HG02852 (cell line): ENCODE results near the gene LRRIQ4.

Experiments used
- ATAC-seq: cut with Tn5 transposase; IDR thresholded peaks from one replicate; pipeline ENCODE4 v1.9.1; 2021; ENCODE audit warnings: mild to moderate bottlenecking, moderate library complexity; ENCODE audit not compliant: unreplicated experiment

The LRRIQ4 gene

DNA sequence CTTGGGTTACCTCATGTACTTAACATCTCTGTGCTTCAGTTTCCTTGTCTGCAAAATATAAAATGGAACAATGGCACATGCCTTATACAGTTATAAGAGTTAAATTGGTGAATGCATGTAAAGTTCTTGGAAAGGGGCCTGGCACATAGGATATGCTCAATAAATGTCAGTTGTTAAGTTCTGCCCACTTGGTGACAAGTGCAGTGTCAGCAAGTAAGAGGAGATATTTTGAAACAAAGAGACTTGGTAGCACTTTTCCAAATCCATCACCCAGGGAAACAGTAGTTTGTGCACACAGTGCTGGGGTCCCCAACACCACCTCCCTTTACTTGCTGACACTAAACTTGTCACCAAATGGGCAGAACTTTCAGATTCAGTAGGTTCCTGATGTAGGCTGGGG, 37.9 kb downstream of the LRRIQ4 start:
- ATAC-seq = no peak

DNA sequence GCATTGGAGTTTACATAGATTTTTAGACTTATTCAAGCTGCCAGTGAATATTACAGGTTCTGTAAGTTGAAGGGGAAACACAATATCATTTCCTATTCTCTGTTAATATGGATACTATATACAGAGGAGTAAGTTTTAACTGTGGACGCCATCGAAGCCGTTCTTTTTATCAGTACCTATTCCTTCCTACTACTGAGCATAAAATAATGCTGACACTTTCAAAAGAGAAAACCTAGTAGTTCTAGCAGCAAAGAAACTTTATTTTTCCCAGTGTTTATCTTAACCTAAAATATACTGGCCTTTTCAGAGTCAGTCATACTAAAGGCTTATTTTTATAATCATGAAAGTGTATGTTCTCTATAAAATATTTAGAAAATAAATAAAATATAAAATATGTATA, 42.8 kb downstream of the LRRIQ4 start:
- ATAC-seq = no peak

DNA sequence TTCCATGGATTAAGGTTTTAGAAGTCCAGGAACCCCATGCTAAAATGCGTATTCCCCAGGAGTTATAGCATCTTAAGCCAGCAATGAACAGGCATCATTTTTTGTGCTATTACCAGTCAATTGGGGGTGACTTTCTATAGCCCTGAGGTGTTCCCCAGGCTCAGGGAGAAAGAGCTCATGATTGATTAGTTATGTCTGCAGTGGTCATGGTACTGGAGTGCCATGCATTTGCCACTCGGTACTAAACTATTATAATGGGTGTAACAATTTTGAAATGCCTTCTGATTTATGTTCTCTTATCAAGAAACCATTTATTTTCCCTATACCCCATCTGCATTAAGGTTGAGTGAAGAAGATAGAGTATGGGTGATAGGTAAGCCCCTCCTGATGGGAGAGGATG, 45.1 kb downstream of the LRRIQ4 start:
- ATAC-seq = no peak

DNA sequence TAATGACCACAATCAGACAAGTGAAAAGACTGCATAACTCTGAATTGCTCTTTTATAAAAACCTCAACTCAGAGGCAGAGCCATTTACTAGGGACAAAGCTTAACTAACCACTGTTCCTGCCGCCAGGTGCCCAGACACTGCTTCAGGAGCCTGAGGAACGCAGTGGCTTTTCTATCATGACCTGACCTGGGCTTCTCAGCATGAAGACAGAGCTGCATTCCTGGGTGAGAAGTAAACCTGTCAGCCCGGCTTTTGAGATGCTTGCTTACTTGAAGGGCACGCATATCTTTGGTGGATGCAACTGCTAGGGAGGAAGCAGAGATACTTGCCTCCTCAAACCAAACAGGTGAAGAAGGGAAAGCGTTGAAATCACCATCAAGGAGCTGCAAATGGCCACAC, 49.2 kb downstream of the LRRIQ4 start:
- no peak for ATAC-seq

DNA sequence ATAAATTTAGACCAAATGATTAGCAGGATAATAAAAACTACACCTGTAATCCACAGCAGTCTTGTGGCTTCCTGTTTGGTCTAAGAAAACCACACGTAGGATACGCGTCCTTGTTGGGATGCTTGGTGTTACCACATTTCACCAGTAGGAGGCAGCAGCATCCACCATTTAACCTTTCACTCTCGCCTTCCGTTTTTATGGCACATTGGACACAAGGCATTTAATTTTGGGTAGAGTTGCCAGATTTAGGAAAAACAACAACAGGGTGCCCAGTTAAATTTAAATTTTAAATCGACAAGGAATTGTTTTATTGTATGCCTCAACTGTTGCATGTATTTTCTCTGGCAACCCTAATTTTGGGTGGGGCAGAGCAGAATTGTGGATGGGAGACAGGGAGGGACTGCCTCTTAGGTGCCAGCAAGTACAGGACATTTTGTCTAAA, 50.8 kb downstream of the LRRIQ4 start:
- ATAC-seq = peak; percentile 78

DNA sequence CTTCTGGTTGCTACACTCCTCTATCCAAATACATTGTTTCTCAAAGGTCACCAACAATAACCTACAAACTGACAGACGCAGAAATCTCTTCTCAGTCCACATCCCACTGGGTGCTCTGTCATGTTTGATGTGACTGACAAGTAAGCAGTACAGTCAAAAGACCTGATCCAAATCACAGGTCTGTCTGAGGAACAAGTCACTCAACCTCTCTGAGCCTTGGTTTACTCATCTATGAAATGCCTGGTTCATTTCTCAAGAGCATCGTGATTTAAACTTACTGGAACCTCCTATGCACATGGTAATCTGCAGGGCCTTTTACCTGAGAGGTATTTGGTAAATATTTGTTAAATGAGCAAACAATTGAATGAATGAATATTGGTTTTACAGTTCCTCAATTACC, 51.6 kb downstream of the LRRIQ4 start:
- ATAC-seq = no peak

DNA sequence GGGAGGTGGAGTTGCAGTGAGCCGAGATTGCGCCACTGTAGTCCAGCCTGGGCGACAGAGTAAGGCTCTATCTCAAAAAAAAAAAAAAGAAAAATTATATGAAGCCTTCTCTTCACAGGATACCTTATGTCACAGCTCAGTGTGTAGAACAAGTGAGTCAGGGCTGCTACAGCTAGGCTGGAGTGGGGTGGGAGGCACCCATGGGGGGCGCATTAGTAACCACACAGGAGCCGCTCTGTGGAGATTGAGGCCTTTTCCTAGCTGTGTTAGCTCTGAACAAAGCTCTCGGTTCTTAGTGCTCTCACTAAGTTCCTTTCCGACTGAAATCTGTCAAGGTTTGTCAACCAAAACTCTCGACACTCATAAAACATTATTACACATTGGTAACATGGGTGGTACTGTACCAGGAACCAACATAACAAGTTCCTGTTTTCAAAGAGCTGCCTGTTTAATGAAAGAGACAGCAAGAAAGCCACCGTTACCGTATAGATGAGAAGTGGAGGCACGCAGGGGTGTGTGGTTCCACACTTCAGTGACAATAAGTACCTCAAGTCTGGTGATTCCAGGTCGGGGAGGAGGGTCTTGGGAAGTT, 52.6 kb downstream of the LRRIQ4 start:
- peak; percentile 52 for ATAC-seq

DNA sequence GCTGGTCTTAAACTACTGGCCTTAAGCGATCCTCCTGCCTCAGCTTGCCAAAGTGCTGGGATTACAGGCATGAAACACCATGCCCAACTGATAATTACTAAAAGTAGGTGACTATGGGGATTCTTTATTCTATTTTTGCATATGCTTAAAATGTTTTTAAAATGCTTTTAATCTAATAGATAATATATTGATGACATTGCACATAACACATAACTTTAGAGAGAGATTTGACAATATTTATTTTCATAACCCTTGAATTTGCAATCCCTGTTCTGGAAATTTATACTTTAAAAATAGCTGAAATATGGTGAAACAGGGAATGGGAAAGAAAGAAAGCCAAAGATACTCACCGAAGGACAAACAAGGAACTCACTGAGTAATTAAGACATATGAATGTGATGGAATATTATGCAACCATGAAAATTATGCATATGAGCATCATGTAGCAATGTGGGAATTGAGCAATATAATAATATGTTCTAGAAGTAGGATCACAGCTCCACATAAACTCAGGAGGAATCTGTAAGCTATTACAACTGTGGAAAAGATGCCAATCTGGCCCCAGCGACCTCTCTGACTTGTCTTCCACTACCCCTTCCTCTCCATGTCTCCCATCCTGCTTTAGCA, 55.0 kb downstream of the LRRIQ4 start:
- no peak for ATAC-seq

DNA sequence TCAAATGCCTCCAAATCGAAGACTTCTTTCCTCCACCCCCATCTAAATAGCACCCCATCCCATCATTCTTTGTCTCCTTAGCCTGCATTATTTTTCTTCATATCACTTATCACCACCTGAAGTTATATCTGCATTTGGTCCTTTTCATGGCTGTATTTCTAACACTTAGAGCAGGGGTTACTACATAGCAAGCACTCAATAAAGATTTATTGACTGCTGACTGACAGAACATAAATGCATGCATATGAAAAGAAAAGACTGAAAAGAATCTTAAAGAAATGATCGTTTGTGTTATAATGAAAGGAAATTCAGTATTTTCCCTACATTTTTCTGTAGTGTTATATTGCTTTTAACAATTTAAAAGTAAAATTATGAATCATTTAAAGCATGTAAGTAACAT, 55.7 kb downstream of the LRRIQ4 start:
- no peak for ATAC-seq

DNA sequence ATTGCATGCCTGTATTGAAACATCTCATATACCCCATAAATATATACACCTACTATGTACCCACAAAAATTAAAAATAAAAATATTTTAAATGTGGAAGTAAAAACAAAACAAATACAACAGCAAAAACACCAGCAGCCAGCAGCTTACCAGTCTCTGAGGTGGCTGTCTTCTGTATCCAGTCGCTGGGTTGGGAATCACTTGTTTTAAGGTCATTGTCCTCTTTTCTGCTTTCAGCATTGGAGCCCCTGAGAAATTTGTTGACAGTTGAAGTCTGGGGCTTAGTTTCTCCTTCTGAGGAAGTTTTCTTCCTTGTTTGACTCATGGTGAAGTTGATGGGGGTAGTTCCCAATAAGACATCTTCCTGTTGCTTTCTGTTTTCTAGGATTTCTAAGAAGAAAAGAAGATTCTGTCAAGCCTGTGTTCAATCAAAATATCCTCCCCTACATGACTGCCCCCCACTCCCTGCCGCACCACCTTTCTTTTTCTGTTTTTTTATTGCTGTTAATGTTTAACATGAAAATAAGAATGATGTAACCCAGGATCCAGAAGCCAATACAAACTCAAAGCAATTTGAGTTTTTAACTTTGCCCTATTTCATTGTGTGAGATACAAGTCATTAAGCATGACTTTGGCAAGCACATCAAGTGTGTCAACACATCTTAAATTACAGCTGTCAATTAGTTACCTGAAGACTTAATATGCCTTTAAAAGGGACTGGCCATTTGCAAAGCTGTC, 57.0 kb downstream of the LRRIQ4 start, which contains the start of gene LRRC31:
TSS of gene LRRC31 (minus strand) at position 452 of the 737 bp plus-strand sequence. CDS start at position 324, 128 bp downstream.
- no peak for ATAC-seq

DNA sequence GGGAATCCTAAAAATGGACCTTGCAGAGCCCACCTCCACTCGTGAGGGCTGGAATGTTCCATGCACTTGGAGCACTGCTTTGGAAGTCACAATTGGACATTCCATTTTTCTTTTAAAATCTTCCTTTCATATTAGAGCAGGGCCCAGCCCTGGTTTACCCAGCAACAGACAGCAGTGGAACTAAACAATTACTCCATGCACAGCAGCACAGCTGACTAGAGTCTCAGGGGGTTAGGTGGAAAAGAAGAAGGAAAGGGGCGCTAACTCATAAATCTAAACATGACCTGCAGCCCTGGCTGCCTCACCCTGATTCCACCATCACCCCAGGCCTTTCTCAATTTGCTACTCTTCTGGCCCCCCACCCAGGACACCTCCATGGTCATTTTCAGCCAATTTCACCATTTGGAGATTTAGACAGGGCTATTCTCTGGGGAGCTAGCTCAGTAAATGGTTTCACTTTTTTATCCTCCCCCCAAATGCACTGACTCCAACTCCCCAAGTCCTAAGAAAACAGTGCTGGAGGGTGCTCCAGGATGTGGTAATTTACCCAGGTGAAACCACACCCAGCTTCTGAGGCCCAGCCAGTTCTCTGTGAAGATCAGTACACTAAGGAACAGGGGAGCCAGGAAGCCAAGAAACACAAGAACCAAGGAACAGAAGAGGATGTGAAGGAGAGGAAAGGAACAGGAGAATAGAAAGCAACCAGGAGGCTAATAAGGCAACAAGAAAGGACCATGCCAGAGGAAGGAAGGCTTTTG, 58.6 kb downstream of the LRRIQ4 start:
- ATAC-seq = no peak

DNA sequence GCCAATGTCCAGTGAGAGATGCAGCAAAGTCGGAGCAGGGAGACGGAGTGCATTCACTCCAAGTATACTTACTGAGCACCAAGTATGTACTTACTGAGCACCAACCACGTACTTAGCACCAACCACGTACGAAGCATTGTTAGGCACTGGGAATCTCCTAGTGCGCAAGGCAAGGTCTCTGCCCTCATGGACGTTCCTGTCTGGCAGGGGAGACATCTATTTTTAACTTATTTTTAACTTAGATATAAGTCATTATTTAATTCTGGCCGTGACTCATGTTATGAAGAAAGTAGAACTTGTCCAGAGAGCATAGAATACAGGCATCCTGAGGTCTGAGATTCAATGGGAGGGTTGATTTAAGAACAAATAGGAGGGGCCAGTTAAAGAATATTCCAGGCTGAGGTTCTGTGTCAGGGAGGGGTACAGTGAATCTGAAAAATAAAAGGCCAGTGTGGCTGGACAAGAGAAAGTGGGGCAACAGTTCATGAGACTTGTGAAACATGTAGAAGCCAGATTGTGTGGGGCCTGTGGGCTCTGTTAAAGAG, 66.4 kb downstream of the LRRIQ4 start:
- ATAC-seq = no peak

DNA sequence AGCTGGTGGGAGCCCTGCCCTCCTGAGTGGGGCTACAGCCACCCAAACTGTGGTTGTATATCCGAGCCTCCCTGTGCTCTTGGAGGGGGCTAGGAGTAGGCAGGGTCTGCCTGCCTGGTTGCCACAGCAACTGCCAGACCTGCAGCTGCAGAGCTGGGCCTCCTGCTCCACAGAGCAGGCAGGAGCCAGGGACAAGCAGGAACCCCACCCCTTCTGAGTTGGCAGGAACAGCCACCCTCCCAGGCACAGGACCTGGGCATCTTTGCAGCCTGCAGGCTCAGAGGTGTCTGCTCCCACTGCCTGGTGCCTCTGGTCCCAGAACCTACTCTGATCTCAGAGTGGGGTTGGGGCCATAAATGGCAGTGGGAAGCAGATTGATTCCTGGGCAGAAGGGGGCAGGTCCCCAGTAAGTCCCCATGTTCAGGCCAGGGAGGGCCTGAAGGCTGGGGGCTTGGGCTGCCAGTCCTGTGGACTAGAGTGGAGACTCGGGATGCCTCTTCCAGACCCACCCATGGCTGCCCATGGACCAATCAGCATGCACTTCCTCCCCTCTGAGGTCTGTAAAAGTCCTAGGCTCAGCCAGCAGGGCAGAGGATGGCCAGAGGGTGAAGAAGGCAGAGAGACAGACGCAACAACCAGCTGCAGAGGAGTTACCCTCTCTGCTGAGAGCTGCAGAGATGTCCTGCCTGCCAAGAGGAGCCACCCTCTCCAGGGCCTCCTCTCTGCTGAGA, 67.3 kb downstream of the LRRIQ4 start:
- no peak for ATAC-seq

DNA sequence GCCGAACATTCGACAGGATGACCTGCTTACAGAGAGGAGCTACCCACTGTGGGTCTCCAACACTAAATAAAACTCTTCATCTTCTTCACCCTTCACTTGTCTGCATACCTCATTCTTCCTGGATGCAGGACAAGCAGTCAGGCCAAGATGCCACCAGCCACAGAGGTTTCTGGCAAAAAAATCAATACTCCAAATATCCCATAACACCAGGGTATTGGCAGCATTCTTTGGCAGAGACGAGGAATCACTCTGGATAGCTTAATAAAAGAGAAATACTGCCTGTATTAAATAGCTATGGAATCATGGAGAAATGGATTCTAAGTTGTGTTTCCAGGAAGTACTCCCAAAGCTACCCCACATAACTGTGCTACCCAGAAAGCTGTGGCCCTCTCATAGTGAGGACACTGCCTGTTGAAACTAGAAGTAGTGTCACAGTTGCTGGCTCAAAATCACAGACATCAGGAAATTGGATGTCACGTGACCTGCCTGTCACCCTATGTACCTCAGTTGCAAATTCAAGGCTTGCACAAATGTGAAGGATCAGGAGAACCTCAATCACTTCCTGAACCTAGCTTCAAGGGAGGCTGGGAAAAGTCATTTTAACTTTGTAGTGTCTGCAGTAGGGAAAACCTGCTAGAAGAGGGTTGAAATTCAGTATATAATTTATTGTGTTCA, 68.0 kb downstream of the LRRIQ4 start:
- ATAC-seq = no peak

DNA sequence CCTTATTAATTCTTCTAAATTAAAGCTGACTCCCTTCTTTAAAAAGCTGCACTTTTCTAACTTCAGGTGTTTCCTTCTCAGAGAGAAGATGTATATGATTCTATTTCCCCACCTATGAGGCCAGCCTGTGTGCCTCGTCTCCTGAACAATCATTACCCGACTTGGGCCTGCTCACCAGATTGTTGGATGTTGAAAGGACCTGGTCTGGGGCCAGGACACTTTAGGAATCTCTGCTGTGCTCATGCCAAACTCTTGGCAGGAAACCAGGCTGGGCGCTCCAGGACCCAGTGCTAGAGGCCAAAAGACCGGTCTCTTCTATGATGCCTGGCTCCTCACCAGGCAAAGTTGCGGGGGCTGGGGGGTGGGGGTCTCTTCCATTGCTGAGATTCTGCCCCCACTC, 74.0 kb downstream of the LRRIQ4 start:
- ATAC-seq = no peak
